ENCODE results near the gene C1orf167. TPM values are rescaled to one million over a fixed set of nuclear protein-coding genes. Genes with fewer than 3 reads are reported as not detected.
A peak's percentile ranks its signal among the peaks of the same experiment; 100 is the strongest.

C1orf167 gene
- polyA plus RNA-seq, 3 donors = 0.05 TPM; not detected in 2

- H3K27ac Mint-ChIP-seq = no peak overlapping the region
- intact Hi-C loops (cut with micrococcal nuclease) = no loop called here
- H3K4me1 Mint-ChIP-seq = no peaks in the 10 kb centered on the region
- Histone ChIP-seq H4K20me1 (ENCODE audit: insufficient read depth, low read length) (no peaks in the 10 kb centered on the region), H3K9me3 (replicated peaks in 1 of 2; ENCODE audit: control insufficient read depth in 1 of 2, insufficient read depth in 1 of 2, low read length in 2 of 2) (no peaks in the 10 kb centered on the region), H3K9ac (ENCODE audit: insufficient read depth, low read length, poor library complexity, severe bottlenecking) (no peak overlapping the region), H2AFZ (ENCODE audit: insufficient read depth, low read depth, low read length, poor library complexity, severe bottlenecking) (no peak overlapping the region), H3K79me2 (ENCODE audit: insufficient read depth, low read length) (no peaks in the 10 kb centered on the region), H3K36me3 (replicated peaks in 1 of 2; ENCODE audit: control insufficient read depth in 1 of 2, insufficient read depth in 2 of 2, low read length in 2 of 2) (no peaks in the 10 kb centered on the region), H3K4me2 (replicated peaks; ENCODE audit: extremely low read depth, low read length, poor library complexity, severe bottlenecking) (no peak overlapping the region), H3K27me3 (ENCODE audit: control insufficient read depth in 2 of 2, insufficient read depth in 2 of 2, low read length in 2 of 2) (no peaks in the 10 kb centered on the region), H3K4me1 (ENCODE audit: control insufficient read depth in 1 of 2, insufficient read depth in 2 of 2, low read length in 2 of 2) (no peaks in the 10 kb centered on the region), H3K4me3 (replicated peaks in 1 of 3; ENCODE audit: low read depth in 2 of 3, low read length in 3 of 3) (no peak overlapping the region), H3K27ac (ENCODE audit: low read depth in 1 of 2, low read length in 2 of 2) (no peak overlapping the region)
- WGBS (ENCODE audit: insufficient coverage) = 100% methylated on average over 5 of the region's 9 CpGs
- H3K4me3 Mint-ChIP-seq = no peak overlapping the region
- no peaks in the 10 kb centered on the region for H3K36me3 Mint-ChIP-seq
- peaks cover 0 to 3% (median 0%) of the 10 kb centered on the region in 7 donors for H3K9me3 Mint-ChIP-seq
- H3K27me3 Mint-ChIP-seq (ENCODE audit: low read depth in 3 of 3) = peaks cover 0 to 5% (median 0%) of the 10 kb centered on the region in 3 donors
- no peak for TF ChIP-seq CTCF (IDR thresholded peaks at IDR 0.05)
- DNase-seq = no peak
These were observed 16.3 kb downstream of the C1orf167 start for GRCh38 chr1:11778336-11778735.

GRCh38 chr1:11778844-11779623, 17.0 kb downstream of the C1orf167 start:
- no peak for DNase-seq
- no peaks in the 10 kb centered on the region for H3K4me1 Mint-ChIP-seq
- no peaks in the 10 kb centered on the region for H3K36me3 Mint-ChIP-seq
- no peaks in the 10 kb centered on the region for H3K4me1 ChIP-seq (ENCODE audit: control insufficient read depth in 1 of 2, insufficient read depth in 2 of 2, low read length in 2 of 2)
- H3K4me2 ChIP-seq (replicated peaks; ENCODE audit: extremely low read depth, low read length, poor library complexity, severe bottlenecking) = no peak overlapping the region
- no peak overlapping the region for H3K4me3 ChIP-seq (replicated peaks in 1 of 3; ENCODE audit: low read depth in 2 of 3, low read length in 3 of 3)
- no peaks in the 10 kb centered on the region for H3K9me3 ChIP-seq (replicated peaks in 1 of 2; ENCODE audit: control insufficient read depth in 1 of 2, insufficient read depth in 1 of 2, low read length in 2 of 2)
- H3K27me3 ChIP-seq (ENCODE audit: control insufficient read depth in 2 of 2, insufficient read depth in 2 of 2, low read length in 2 of 2) = no peaks in the 10 kb centered on the region
- H3K27me3 Mint-ChIP-seq (ENCODE audit: low read depth in 3 of 3) = peaks cover 0 to 5% (median 2%) of the 10 kb centered on the region in 3 donors
- WGBS (ENCODE audit: insufficient coverage) = 88% methylated on average over 8 of the region's 15 CpGs
- peak overlapping the region in 1 of 7 donors; percentile 43 for H3K27ac Mint-ChIP-seq
- intact Hi-C loops (cut with micrococcal nuclease) = no loop called here
- H3K9ac ChIP-seq (ENCODE audit: insufficient read depth, low read length, poor library complexity, severe bottlenecking) = no peak overlapping the region
- H3K27ac ChIP-seq (ENCODE audit: low read depth in 1 of 2, low read length in 2 of 2) = no peak overlapping the region
- H3K36me3 ChIP-seq (replicated peaks in 1 of 2; ENCODE audit: control insufficient read depth in 1 of 2, insufficient read depth in 2 of 2, low read length in 2 of 2) = no peaks in the 10 kb centered on the region
- H3K9me3 Mint-ChIP-seq = peaks cover 0 to 3% (median 0%) of the 10 kb centered on the region in 7 donors
- H3K79me2 ChIP-seq (ENCODE audit: insufficient read depth, low read length) = no peaks in the 10 kb centered on the region
- H3K4me3 Mint-ChIP-seq = no peak overlapping the region
- no peak for TF ChIP-seq CTCF (IDR thresholded peaks at IDR 0.05)
- no peak overlapping the region for H2AFZ ChIP-seq (ENCODE audit: insufficient read depth, low read depth, low read length, poor library complexity, severe bottlenecking)
- H4K20me1 ChIP-seq (ENCODE audit: insufficient read depth, low read length) = no peaks in the 10 kb centered on the region

Measured in CD14-positive monocyte (primary cell).